GM13977 (cell line): ENCODE results near the gene IRF1.

Experiments
- DNase-seq: peaks from one replicate; pipeline ENCODE4 v3.0.0; 2012; ENCODE audit warnings: low spot score
- in situ Hi-C: fragments of 300-500 bp; cut with MboI; formaldehyde crosslinking; loops from one replicate; pipeline ENCODE4 v1.12.0; 2022; ENCODE audit warnings: low sequenced_read_pairs, low pct_unique_long_range_greater_than_20kb, mixed read lengths, inconsistent platforms; ENCODE audit not compliant: unreplicated experiment
- TF ChIP-seq, protein P1 (sequence below): IDR thresholded peaks from 2 replicates; pipeline ENCODE4 v1.5.1; 2012; ENCODE audit warnings: mild to moderate bottlenecking, control low read depth; ENCODE audit not compliant: insufficient read depth; ENCODE audit errors: extremely low read depth, missing control alignments

Gene IRF1

DNA sequence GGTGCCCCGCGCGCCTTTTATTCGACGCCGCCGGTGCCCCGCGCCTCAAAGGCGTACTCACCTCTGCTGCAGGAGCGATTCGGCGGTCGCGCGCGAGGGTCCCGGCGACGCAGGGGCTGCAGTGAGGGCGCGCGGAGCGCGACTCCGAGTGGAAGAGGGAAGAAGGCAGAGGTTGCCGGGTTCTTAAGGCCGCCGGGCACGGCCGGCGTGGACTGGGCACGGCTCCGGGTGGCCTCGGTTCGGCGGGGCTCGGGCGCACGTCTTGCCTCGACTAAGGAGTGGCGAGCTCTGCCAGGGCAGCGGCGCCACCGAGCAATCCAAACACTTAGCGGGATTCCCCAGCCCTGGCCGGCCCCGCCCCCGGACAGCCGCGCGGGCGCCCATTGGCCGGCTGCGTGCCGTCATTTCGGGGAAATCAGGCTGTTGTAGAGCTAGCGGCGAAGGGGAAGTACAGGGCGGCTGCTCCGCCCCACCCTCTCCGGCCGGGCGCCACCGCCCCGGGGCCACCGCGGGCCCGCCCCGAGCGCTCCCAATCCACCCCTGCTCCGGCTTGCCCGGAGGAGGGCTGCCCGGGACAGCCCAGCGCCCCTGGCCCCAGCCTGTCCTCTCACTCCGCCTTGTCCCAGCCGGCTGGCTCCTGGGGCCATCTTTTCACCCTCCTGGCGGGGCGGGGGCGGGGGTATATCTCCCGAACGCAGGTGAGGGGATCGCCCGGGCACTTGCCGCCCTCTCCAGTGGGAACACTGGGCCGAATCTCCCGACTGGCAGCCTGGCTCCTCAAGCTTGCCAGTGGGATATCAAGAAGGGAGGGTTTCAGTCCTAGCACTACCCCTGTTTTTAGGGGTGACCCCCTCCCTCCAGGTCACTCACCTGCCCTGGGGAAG, at the start of gene IRF1:
IRF1 (minus strand) TSS at position 290 of the 884 bp plus-strand sequence. CDS start 1,295 bp downstream, outside the sequence.
- peak; percentile 99 for DNase-seq
- TF ChIP-seq, protein P1, sequence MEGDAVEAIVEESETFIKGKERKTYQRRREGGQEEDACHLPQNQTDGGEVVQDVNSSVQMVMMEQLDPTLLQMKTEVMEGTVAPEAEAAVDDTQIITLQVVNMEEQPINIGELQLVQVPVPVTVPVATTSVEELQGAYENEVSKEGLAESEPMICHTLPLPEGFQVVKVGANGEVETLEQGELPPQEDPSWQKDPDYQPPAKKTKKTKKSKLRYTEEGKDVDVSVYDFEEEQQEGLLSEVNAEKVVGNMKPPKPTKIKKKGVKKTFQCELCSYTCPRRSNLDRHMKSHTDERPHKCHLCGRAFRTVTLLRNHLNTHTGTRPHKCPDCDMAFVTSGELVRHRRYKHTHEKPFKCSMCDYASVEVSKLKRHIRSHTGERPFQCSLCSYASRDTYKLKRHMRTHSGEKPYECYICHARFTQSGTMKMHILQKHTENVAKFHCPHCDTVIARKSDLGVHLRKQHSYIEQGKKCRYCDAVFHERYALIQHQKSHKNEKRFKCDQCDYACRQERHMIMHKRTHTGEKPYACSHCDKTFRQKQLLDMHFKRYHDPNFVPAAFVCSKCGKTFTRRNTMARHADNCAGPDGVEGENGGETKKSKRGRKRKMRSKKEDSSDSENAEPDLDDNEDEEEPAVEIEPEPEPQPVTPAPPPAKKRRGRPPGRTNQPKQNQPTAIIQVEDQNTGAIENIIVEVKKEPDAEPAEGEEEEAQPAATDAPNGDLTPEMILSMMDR: no peak
- in situ Hi-C loops: loop anchor here (10.0 kb wide), 1 partner anchor 106 kb away; no protein-coding TSS in a partner anchor

DNA sequence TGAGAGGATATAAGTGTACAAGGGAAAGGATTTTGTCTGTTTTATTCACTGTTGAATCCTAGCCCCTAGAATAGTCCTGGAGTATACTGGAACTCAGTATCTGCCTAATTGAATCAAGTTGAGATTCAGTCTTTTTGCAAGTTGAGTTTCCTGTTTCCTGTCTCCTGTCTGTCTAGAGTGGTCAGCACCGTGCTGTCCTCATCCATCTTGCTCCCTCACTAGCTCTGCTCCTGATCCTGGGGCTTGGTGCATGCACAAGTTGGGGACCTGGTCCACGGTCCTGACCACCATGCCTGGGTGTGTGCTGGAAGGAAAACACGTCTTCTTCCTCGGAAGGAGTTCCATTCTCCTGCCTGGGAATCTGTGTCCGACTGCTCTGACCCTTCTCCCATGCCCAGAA, 49.6 kb upstream of the IRF1 start:
- in situ Hi-C loops: no loop called here
- DNase-seq: no peak
- TF ChIP-seq, protein P1: no peak

- no peak for DNase-seq
- TF ChIP-seq, protein P1: no peak
- in situ Hi-C loops: no loop called here
Measured at GRCh38 chr5:132539716-132540115, 49.1 kb upstream of the IRF1 start.

- no peak for DNase-seq
- in situ Hi-C loops: no loop called here
- TF ChIP-seq, protein P1: no peak
Measured at GRCh38 chr5:132530946-132531345, 40.4 kb upstream of the IRF1 start.

- TF ChIP-seq, protein P1: no peak
- in situ Hi-C loops: no loop called here
- no peak for DNase-seq
Measured at GRCh38 chr5:132528866-132529634, 38.5 kb upstream of the IRF1 start.

DNA sequence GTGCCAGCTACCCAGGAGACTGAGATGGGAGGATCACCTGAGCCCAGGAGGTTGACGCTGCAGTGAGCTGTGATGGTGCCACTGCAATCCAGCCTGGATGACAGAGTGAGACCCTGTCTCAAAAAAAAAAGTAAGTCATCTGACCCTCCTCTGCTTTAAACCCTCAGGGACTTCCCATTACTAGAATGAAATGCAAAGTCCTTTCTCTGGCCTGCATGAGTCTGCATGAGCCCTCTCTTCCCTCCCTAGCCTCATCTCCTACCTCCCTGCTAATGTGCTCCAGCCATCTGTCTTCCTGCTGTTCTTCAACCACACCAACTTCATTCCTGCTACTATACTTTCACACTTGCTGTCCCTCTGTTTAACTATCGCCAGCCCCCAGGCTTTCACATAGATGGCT, 37.4 kb upstream of the IRF1 start:
- in situ Hi-C loops: no loop called here
- no peak for DNase-seq
- TF ChIP-seq, protein P1: no peak
